ENCODE data around the gene SGPP1.
"Not testable (repeated sequence)": the region's sequence is repeated elsewhere in the genome, so short reads cannot be mapped to it uniquely, and the experiment has no call there.

Gene SGPP1

GRCh38 chr14:63726499-63726898, 1.4 kb downstream of the SGPP1 start:
- DNase-seq (ENCODE audit: low read depth in 2 of 2): no peak

GRCh38 chr14:63725786-63726460, 1.9 kb downstream of the SGPP1 start:
- no peak for DNase-seq (ENCODE audit: low read depth in 2 of 2)

- DNase-seq (ENCODE audit: low read depth in 2 of 2): no peak
Observed at GRCh38 chr14:63717702-63718101, 10.2 kb downstream of the SGPP1 start.

- no peak for DNase-seq (ENCODE audit: low read depth in 2 of 2)
Observed at GRCh38 chr14:63715360-63715759, 12.5 kb downstream of the SGPP1 start.

GRCh38 chr14:63713764-63714163, 14.1 kb downstream of the SGPP1 start:
- no peak for DNase-seq (ENCODE audit: low read depth in 2 of 2)

GRCh38 chr14:63713058-63713457, 14.8 kb downstream of the SGPP1 start:
- no peak for DNase-seq (ENCODE audit: low read depth in 2 of 2)

- DNase-seq (ENCODE audit: low read depth in 2 of 2): no peak
Observed at GRCh38 chr14:63712123-63712522, 15.7 kb downstream of the SGPP1 start.

GRCh38 chr14:63710497-63710896, 17.4 kb downstream of the SGPP1 start:
- no peak for DNase-seq (ENCODE audit: low read depth in 2 of 2)

- DNase-seq (ENCODE audit: low read depth in 2 of 2): no peak
Observed at GRCh38 chr14:63709589-63709988, 18.3 kb downstream of the SGPP1 start.

- no peak for DNase-seq (ENCODE audit: low read depth in 2 of 2)
Observed at GRCh38 chr14:63707216-63707615, 20.6 kb downstream of the SGPP1 start.

GRCh38 chr14:63705561-63706070, 22.2 kb downstream of the SGPP1 start:
- DNase-seq (ENCODE audit: low read depth in 2 of 2): no peak

GRCh38 chr14:63702530-63702929, 25.3 kb downstream of the SGPP1 start:
- not testable (repeated sequence) for DNase-seq (ENCODE audit: low read depth in 2 of 2)

- no peak for DNase-seq (ENCODE audit: low read depth in 2 of 2)
Observed at GRCh38 chr14:63701606-63702299, 26.1 kb downstream of the SGPP1 start.

- no peak for DNase-seq (ENCODE audit: low read depth in 2 of 2)
Observed at GRCh38 chr14:63692310-63693020, 35.4 kb downstream of the SGPP1 start.

GRCh38 chr14:63689132-63689531, 38.7 kb downstream of the SGPP1 start:
- no peak for DNase-seq (ENCODE audit: low read depth in 2 of 2)

- DNase-seq (ENCODE audit: low read depth in 2 of 2): no peak
Observed at GRCh38 chr14:63686926-63687325, 40.9 kb downstream of the SGPP1 start.

GRCh38 chr14:63685401-63685800, 42.5 kb downstream of the SGPP1 start:
- DNase-seq (ENCODE audit: low read depth in 2 of 2): no peak

- DNase-seq (ENCODE audit: low read depth in 2 of 2): no peak
Observed at GRCh38 chr14:63682727-63683593, 44.9 kb downstream of the SGPP1 start.

- no peak for DNase-seq (ENCODE audit: low read depth in 2 of 2)
Observed at GRCh38 chr14:63678536-63678935, 49.3 kb downstream of the SGPP1 start.

- no peak for DNase-seq (ENCODE audit: low read depth in 2 of 2)
Observed at GRCh38 chr14:63677891-63678379, 49.9 kb downstream of the SGPP1 start.

- DNase-seq (ENCODE audit: low read depth in 2 of 2): no peak
Observed at GRCh38 chr14:63676615-63677014, 51.2 kb downstream of the SGPP1 start.
